NCI-H774 (cell line): Measurements from ENCODE around the gene NME1.
"Not testable (repeated sequence)": the region's sequence is repeated elsewhere in the genome, so short reads cannot be mapped to it uniquely, and the experiment has no call there.

Source experiments
- DNase-seq: peaks from one replicate; lab custom pipeline; 2025; lab: John Stamatoyannopoulos, UW

Gene NME1

DNA sequence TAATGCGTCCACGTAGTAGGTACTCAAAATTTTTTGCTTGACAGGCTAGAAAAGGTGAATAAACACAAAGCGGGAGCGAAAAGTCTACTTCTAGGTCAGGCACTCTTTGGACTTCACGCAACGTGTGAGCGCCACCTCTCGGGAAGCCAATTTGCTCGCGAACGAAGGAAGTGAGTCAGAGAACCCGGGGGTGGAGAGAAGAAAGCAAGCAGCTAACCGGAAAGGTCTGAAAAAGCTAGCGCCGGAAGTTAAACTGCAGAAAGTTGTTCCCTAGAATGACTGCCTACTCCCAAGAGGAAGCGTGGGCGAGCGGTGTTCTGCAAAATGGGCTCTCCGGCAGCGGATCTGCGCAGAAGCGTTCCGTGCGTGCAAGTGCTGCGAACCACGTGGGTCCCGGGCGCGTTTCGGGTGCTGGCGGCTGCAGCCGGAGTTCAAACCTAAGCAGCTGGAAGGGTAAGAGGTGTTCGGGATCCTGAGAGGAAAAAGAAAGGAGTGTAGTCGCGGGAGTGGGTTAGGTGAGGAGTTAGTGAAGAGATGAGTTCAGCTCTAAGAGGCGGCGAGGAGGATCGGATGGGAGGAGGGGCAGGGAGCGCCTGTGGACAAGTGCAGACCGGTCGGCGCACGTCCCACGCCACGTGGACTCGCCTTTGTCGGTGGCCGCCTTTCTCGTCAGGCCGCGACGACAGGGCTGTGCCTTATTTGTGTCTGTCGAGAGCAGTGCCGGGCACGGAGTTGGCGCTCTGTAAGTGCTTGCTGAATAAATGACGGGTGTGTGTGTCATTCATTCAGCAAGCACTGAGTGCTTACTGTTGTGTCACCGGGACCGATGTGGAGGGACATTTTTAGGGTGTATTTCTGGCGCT lies at the start of gene NME1:
TSS of gene NME1 (plus strand) at position 350 of the 863 bp plus-strand sequence. CDS start 2,096 bp downstream, outside the sequence.
- DNase-seq = peak; percentile 100

DNA sequence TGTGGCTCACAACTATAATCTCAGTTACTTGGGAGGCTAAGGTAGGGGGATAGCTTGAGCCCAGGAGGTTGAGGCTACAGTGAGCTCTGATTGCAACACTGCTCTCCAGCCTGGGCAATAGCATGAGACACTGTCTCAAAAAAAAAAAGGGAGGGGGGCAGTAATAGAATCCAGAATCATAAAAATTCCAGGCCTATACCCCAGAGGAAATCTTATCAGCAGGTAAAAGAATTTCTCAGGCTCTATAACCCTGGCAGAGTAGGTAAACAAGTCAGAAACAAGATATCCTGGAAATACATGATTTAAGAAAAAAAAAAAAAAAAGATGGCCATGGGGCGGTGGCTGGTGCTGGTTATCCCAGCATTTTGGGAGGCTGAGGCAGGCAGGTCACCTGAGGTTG lies 45.6 kb upstream of the NME1 start:
- no peak for DNase-seq

GRCh38 chr17:51112303-51113222 lies 40.8 kb upstream of the NME1 start:
- not testable (repeated sequence) for DNase-seq

- DNase-seq = no peak
These were observed 38.2 kb upstream of the NME1 start for GRCh38 chr17:51115179-51115578.

GRCh38 chr17:51118330-51119195 lies 34.8 kb upstream of the NME1 start:
- DNase-seq = peak; percentile 96

DNA sequence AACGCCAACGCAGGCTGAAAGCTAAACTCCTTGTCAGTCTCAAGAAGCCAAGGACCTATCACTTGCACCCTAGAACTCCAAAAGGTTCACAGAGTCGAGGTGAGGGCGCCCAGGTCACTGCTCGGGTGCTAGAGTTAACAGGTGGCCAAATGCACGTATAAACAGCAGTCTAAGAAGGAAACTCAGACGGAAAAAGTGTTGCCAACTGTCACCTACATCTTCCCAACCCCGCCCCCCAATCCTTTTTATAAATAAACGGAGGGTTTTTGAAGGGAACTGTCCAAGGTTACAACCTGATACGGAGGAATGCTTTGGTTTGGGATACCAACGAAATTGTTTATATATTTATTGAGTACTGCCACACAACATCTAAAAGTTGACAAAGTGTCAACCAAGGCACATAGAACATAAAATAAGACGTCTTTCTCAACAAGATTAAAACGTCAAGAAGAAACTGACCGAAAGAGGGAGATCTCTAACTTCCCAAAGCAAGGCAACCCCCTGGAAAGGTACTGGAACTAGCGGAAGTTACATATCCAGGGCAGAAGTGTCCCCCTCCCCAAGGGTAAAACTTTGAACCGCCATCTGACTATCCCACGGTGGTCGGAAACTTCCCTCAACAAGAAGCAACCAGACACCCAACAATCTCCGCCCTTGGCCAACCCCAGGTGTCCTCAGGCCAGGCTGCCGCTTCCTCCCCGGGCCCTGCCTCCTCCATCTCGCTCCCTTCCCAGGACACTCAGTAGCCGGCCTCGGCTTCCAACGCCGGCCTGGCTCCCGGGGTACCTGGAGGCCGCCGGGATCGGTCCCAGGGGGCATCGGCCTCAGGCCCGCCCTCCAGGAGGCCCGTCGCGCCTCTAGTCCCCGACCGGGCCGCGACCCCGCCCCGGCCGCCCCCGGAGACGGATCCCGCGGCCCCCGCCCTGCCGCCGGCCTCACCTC lies 33.7 kb upstream of the NME1 start:
- no peak for DNase-seq

DNA sequence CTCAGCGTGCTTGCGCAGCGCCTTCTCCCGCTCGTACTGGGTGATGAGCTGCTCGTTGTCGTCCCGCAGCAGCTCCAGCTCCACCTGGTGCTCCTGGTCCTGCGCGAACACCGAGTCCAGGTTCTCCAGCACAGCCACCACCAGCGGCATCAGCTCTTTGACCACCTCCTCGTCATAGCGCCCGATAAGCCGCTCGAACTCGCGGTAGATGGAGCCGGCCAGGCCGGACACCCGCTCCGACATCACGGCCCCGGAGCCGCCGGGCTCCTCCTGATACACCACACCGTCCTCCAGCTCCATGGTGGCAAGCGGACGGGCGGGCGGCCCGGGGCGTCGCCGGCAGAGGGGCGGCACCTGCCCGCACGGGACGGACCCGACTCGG lies 33.0 kb upstream of the NME1 start:
- no peak for DNase-seq

DNA sequence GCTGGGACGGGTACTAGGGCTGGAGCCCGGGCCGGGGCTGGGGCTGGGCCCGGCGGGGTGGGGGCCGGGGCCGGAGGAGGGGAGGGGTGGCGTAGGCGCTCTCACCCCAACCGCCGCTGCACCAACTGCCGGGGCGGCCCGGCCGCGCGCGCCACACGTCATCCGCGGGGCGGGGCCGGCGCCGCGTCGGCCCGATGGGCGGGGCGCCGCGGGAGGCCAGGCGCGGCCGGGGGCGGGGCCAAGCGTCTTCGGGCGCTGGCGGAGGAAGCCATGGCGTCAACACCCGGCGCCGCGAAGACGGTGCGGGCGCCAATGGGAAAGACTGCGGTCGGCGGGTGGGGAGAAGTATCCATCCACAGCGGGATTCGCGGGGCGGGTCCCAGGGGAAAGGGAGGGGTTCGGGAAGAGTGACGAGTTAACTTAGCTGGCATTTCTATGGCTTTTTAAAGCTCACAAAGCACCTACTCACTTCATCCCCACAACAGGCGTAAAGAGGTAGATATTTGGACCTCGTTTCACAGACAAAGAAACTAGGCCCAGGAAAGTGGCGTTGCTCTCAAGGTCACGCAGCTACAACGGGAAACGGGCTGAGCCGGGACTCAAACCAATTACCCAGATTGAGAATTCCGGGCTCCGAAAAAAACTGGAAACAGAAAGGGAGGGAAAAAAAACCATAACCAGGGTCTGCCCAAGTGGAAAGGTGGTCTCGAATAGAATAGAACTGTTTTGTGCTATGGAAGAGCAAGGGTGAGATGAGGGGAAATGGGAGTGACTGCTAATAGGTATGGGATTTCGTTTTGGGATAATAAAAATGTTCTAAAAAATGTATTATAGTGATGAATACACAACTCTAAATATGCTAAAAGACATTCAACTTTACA lies 32.4 kb upstream of the NME1 start, which contains the start of gene SPAG9:
TSS of gene SPAG9 (minus strand) at position 130 of the 881 bp plus-strand sequence. CDS start 212 bp downstream, outside the sequence.
- DNase-seq = peak; percentile 99

DNA sequence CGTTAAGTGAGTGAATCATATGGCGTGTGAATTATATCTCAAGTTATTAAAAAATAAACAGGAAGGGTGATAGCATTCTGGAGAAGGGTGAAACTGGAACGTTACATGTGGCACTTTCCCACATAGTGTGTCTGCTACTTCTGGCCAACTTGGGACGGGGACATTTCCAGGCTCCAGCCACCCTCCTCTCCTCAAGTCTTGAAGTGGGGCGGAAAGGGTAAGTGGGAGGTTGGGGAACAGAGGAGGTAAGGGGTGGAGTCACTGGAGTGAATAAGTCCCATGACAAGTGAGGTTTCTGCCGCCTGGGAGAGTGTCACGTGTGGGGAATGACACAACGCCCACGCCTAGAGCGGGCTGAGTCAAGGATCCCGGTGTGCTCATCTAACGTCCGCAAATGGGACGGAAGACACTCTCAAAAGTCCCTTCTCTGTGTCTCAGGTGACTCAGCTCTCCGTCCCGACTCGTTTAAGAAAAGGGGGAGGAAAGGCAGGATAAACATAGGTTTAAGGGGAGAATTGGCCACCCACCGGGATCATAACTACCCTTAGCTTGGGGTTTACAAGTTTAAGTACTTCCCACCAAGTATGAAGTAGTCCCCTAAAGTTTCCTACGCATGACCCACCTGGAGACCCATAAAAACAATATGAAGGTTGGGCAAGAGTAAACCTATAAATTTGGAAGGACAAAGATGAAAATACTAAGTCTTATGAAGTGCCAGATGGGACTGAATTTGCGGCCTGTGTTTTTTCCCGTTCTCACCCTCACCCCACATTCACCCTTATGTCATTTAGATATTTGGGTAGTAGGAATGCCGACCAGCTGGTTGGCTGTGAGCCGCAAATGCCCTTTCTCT lies 31.5 kb upstream of the NME1 start:
- DNase-seq = peak; percentile 84

DNA sequence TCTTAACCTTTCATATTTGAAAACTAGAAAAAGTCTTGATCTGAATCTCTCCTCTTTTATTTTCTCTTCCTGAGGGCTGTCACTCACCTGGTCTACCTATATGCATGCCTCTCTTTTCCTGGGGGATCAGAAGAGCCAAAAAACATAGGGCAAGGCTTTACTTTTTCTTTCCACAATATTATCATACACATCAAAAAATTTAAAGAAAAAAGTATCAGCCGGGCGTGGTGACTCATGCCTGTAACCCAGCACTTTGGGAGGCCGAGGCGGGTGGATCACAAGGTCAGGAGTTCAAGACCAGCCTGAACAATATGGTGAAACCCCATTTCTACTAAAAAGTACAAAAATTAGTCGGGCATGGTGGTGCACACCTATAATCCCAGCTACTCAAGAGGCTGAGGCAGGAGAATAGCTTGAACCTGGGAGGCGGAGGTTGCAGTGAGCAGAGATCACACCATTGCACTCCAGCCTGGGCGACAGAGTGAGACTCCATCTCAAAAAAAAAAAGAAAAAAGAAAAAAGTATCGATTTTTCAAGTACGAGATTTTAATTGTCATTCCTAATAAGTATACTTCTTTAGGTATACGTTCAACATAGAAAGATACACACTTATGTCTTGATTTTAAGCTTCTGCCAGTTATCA lies 30.8 kb upstream of the NME1 start:
- not testable (repeated sequence) for DNase-seq

- no peak for DNase-seq
These were observed 28.5 kb upstream of the NME1 start for GRCh38 chr17:51124640-51125503.

- DNase-seq = no peak
These were observed 25.3 kb upstream of the NME1 start for GRCh38 chr17:51128076-51128475.

- DNase-seq = no peak
These were observed 20.4 kb upstream of the NME1 start for GRCh38 chr17:51132964-51133319.

DNA sequence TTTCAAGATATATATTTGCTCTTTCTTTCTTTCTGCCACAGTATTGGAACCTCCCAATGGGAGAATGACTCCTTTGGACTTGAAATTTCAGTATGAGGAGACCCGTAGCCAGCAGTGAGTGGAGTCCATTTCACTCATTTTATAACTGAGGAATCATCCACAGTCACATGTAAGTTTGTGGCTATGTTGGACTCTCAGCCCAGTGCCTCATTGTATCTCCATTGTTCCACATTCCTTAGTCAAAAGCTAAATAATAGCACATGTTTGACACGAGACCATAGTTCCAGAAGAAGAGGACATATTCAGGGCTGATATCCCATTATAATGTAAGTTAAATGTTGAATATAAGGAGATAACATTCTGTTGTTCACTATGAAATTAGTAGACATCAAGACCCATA lies 20.0 kb upstream of the NME1 start:
- DNase-seq = no peak

GRCh38 chr17:51135956-51136355 lies 17.4 kb upstream of the NME1 start:
- DNase-seq = no peak

GRCh38 chr17:51142597-51142996 lies 10.8 kb upstream of the NME1 start:
- DNase-seq = no peak
